H9 (cell line): ENCODE results near the gene CLEC19A. TPM values are rescaled to one million over a fixed set of nuclear protein-coding genes. Genes with fewer than 3 reads are reported as not detected.

Experiments used
- DNase-seq: peaks from one replicate; pipeline ENCODE4 v3.0.0-alpha.2; 2017
- H2AFZ ChIP-seq: one replicate; pipeline ENCODE4 v1.6.1; 2013; ENCODE audit warnings: mild to moderate bottlenecking, low read length, control low read depth, moderate library complexity
- H2AK5ac ChIP-seq: 2 replicates; pipeline ENCODE4 v1.6.1; 2013; ENCODE audit warnings: low read length, control low read depth, mixed read lengths; ENCODE audit not compliant: insufficient read length
- H2BK120ac ChIP-seq: one replicate; pipeline ENCODE4 v1.6.1; 2013; ENCODE audit warnings: low read depth, mild to moderate bottlenecking, low read length, control low read depth, inconsistent platforms; ENCODE audit not compliant: poor library complexity, severe bottlenecking
- H2BK12ac ChIP-seq: 2 replicates; pipeline ENCODE4 v1.6.1; 2013; ENCODE audit warnings: low read length, control low read depth, mixed read lengths, low read depth; ENCODE audit not compliant: insufficient read length
- H2BK15ac ChIP-seq: 2 replicates; pipeline ENCODE4 v1.6.1; 2013; ENCODE audit warnings: low read depth, low read length, control low read depth
- H2BK20ac ChIP-seq: one replicate; pipeline ENCODE4 v1.6.1; 2013; ENCODE audit warnings: low read depth, mild to moderate bottlenecking, low read length, control low read depth, inconsistent platforms; ENCODE audit not compliant: poor library complexity, severe bottlenecking
- H2BK5ac ChIP-seq: 2 replicates; pipeline ENCODE4 v1.6.1; 2013; ENCODE audit warnings: low read length, control low read depth, mixed read lengths; ENCODE audit not compliant: insufficient read length
- H3K14ac ChIP-seq: 2 replicates; pipeline ENCODE4 v1.6.1; 2013; ENCODE audit warnings: low read length, control low read depth; ENCODE audit not compliant: insufficient read depth
- H3K18ac ChIP-seq: 2 replicates; pipeline ENCODE4 v1.6.1; 2013; ENCODE audit warnings: low read depth, mild to moderate bottlenecking, mixed read lengths, low read length, control low read depth; ENCODE audit not compliant: insufficient read length
- H3K23ac ChIP-seq: 2 replicates; pipeline ENCODE4 v1.6.1; 2013; ENCODE audit warnings: low read length, control low read depth, mixed read lengths, low read depth; ENCODE audit not compliant: insufficient read length
- H3K23me2 ChIP-seq: 2 replicates; pipeline ENCODE4 v1.6.1; 2013; ENCODE audit warnings: low read depth, mild to moderate bottlenecking, mixed read lengths, low read length, control low read depth; ENCODE audit not compliant: insufficient read length, poor library complexity, severe bottlenecking
- H3K27ac ChIP-seq: 2 replicates; pipeline ENCODE4 v1.5.1; 2013; ENCODE audit warnings: low read length, control low read depth, mixed read lengths, low read depth; ENCODE audit not compliant: insufficient read length
- H3K27me3 ChIP-seq: 2 replicates; pipeline ENCODE4 v1.6.1; 2013; ENCODE audit warnings: low read length, control low read depth, inconsistent platforms; ENCODE audit not compliant: insufficient read depth
- H3K4ac ChIP-seq: 2 replicates; pipeline ENCODE4 v1.6.1; 2013; ENCODE audit warnings: low read depth, mild to moderate bottlenecking, control low read depth, inconsistent platforms, low read length, moderate library complexity
- H3K4me1 ChIP-seq: 2 replicates; pipeline ENCODE4 v1.6.1; 2013; ENCODE audit warnings: low read length, control low read depth, inconsistent platforms; ENCODE audit not compliant: insufficient read depth
- H3K4me2 ChIP-seq: 2 replicates; pipeline ENCODE4 v1.6.1; 2013; ENCODE audit warnings: low read length, control low read depth, mixed read lengths; ENCODE audit not compliant: insufficient read length, insufficient read depth
- H3K56ac ChIP-seq: 2 replicates; pipeline ENCODE4 v1.6.1; 2013; ENCODE audit warnings: low read depth, mild to moderate bottlenecking, mixed read lengths, low read length, control low read depth; ENCODE audit not compliant: insufficient read length
- H3K79me1 ChIP-seq: 2 replicates; pipeline ENCODE4 v1.6.1; 2013; ENCODE audit warnings: low read depth, mild to moderate bottlenecking, moderate library complexity, low read length, control low read depth, inconsistent platforms; ENCODE audit not compliant: insufficient read depth, poor library complexity, severe bottlenecking
- H3K79me2 ChIP-seq: 2 replicates; pipeline ENCODE4 v1.6.1; 2013; ENCODE audit warnings: low read length, control low read depth, inconsistent platforms; ENCODE audit not compliant: insufficient read depth
- H3K9ac ChIP-seq: 2 replicates; pipeline ENCODE4 v1.6.1; 2013; ENCODE audit warnings: low read length, control low read depth, mixed read lengths; ENCODE audit not compliant: insufficient read length; ENCODE audit errors: extremely low read depth
- H3K9me3 ChIP-seq: one replicate; pipeline ENCODE4 v1.6.1; 2013; ENCODE audit warnings: low read depth, low read length, inconsistent platforms; ENCODE audit not compliant: control insufficient read depth
- H3T11ph ChIP-seq: one replicate; pipeline ENCODE4 v1.6.1; 2013; ENCODE audit warnings: mild to moderate bottlenecking, low read length, control low read depth, inconsistent platforms
- H4K20me1 ChIP-seq: one replicate; pipeline ENCODE4 v1.6.1; 2013; ENCODE audit not compliant: control insufficient read depth, insufficient read length, insufficient read depth
- H4K5ac ChIP-seq: 2 replicates; pipeline ENCODE4 v1.6.1; 2013; ENCODE audit warnings: low read depth, mild to moderate bottlenecking, mixed read lengths, low read length, control low read depth; ENCODE audit not compliant: insufficient read length
- H4K8ac ChIP-seq: replicated peaks from 2 replicates; pipeline ENCODE4 v1.6.1; 2013; ENCODE audit warnings: low read length, control low read depth, mixed read lengths, low read depth; ENCODE audit not compliant: insufficient read length
- H4K91ac ChIP-seq: 2 replicates; pipeline ENCODE4 v1.6.1; 2013; ENCODE audit warnings: low read depth, mild to moderate bottlenecking, moderate library complexity, mixed read lengths, low read length, control low read depth; ENCODE audit not compliant: insufficient read length
- H3K27ac Mint-ChIP-seq, 3 experiments: 2 replicates in 2 of 3; 3 replicates in 1 of 3; pipeline ENCODE4 v1.8.0; 2020 to 2021; ENCODE audit warnings: mixed read lengths in 3 of 3, mild to moderate bottlenecking in 1 of 3, moderate library complexity in 1 of 3
- H3K27me3 Mint-ChIP-seq: 2 replicates; pipeline ENCODE4 v1.8.0; 2021; ENCODE audit warnings: low read depth, mild to moderate bottlenecking, moderate library complexity, mixed read lengths
- H3K36me3 Mint-ChIP-seq, 3 experiments: 2 replicates in 2 of 3; 3 replicates in 1 of 3; pipeline ENCODE4 v1.8.0; 2020 to 2021; ENCODE audit warnings: low read depth in 3 of 3, mixed read lengths in 3 of 3; ENCODE audit not compliant: insufficient read depth in 1 of 3
- H3K4me1 Mint-ChIP-seq, 2 experiments: 2 replicates each; pipeline ENCODE4 v1.8.0; 2020; ENCODE audit warnings: mixed read lengths in 2 of 2
- H3K4me3 Mint-ChIP-seq, 2 experiments: 2 replicates in 1 of 2; 3 replicates in 1 of 2; pipeline ENCODE4 v1.8.0; 2020 to 2021; ENCODE audit warnings: mild to moderate bottlenecking in 2 of 2, mixed read lengths in 2 of 2, moderate library complexity in 1 of 2
- H3K9me3 Mint-ChIP-seq, 2 experiments: 2 replicates in 1 of 2; 3 replicates in 1 of 2; pipeline ENCODE4 v1.8.0; 2020; ENCODE audit warnings: mild to moderate bottlenecking in 2 of 2, mixed read lengths in 2 of 2, moderate library complexity in 1 of 2
- CTCF ChIP-seq: fragments of 200-600 bp; sonication (generic); conservative IDR thresholded peaks from 3 replicates; pipeline ENCODE4 v1.8.0; 2021; ENCODE audit warnings: antibody characterized with exemption, mild to moderate bottlenecking
- WGBS: extraction: QIAGEN DNeasy Blood & Tissue Kit; methylation state at CpG from one replicate; pipeline ENCODE4 v1.1.7; 2013; ENCODE audit warnings: missing lambda C conversion rate, low lambda C conversion rate, mixed read lengths; ENCODE audit not compliant: insufficient read length; ENCODE audit errors: extremely low coverage; 5-methylcytosine and 5-hydroxymethylcytosine counted together
- total RNA-seq: library from RNA; stranded (reverse); gene quantifications from 2 replicates; pipeline ENCODE4 v1.2.1, GENCODE V29; 2021

CLEC19A gene
- total RNA-seq, 1 experiment from 2014 or later: not detected

- no peak for TF ChIP-seq CTCF
- H4K8ac ChIP-seq: no peak overlapping the region
- WGBS: no CpG with 5 or more reads among the region's 2 CpGs
- no peak overlapping the region for H3K27ac Mint-ChIP-seq
- H2BK15ac ChIP-seq: no peak overlapping the region
- H3K23ac ChIP-seq: no peak overlapping the region
- H3K9me3 ChIP-seq: no peaks in the 10 kb centered on the region
- no peaks in the 10 kb centered on the region for H3K79me1 ChIP-seq
- H3K4ac ChIP-seq: no peak overlapping the region
- no peak for DNase-seq
- H2BK12ac ChIP-seq: no peak overlapping the region
- H2AK5ac ChIP-seq: no peak overlapping the region
- H3K27me3 Mint-ChIP-seq: peaks cover 4% of the 10 kb centered on the region
- H3K4me2 ChIP-seq: no peak overlapping the region
- H3K9ac ChIP-seq: no peak overlapping the region
- H3K27me3 ChIP-seq: no peaks in the 10 kb centered on the region
- H3K14ac ChIP-seq: no peak overlapping the region
- H4K20me1 ChIP-seq: no peaks in the 10 kb centered on the region
- peaks cover 29 to 37% of the 10 kb centered on the region in 2 experiments for H3K4me1 Mint-ChIP-seq
- no peak overlapping the region for H3K18ac ChIP-seq
- H3K36me3 Mint-ChIP-seq: no peaks in the 10 kb centered on the region
- no peak overlapping the region for H2BK120ac ChIP-seq
- H3K9me3 Mint-ChIP-seq: no peaks in the 10 kb centered on the region; a peak in 1 of 5 replicates
- no peaks in the 10 kb centered on the region; the same call in 1 of the 2 replicates for H3K4me1 ChIP-seq
- H3K27ac ChIP-seq: no peak overlapping the region
- no peak overlapping the region for H3T11ph ChIP-seq
- no peaks in the 10 kb centered on the region for H3K23me2 ChIP-seq
- no peak overlapping the region for H3K56ac ChIP-seq
- H4K91ac ChIP-seq: no peak overlapping the region
- no peaks in the 10 kb centered on the region for H3K79me2 ChIP-seq
- no peak overlapping the region for H2AFZ ChIP-seq
- H4K5ac ChIP-seq: no peak overlapping the region
- H3K4me3 Mint-ChIP-seq: no peak overlapping the region
- H2BK20ac ChIP-seq: no peak overlapping the region
- H2BK5ac ChIP-seq: no peak overlapping the region
These were observed 9.9 kb downstream of the CLEC19A start for GRCh38 chr16:19295393-19295792.
